Breast epithelium (tissue), 3 donors: ENCODE results near the gene BRD9.

Experiments
- POLR2A ChIP-seq: fragments of 450-650 bp; IDR thresholded peaks from one replicate; pipeline ENCODE4 v1.6.1; 2016; ENCODE audit warnings: antibody characterized with exemption, mild to moderate bottlenecking, moderate library complexity
- POLR2AphosphoS5 ChIP-seq, 3 donors: sonication (generic); formaldehyde crosslinking; IDR thresholded peaks; one replicate each; pipeline ENCODE4 v1.6.1; 2017; ENCODE audit warnings: antibody characterized with exemption in 3 of 3
- TF ChIP-seq, protein P1 (sequence below), 3 donors: fragments of 450-650 bp; IDR thresholded peaks; one replicate each; pipeline ENCODE4 v1.5.1; 2016 to 2017; ENCODE audit warnings: antibody characterized with exemption in 3 of 3, mild to moderate bottlenecking in 3 of 3, moderate library complexity in 3 of 3

DNA sequence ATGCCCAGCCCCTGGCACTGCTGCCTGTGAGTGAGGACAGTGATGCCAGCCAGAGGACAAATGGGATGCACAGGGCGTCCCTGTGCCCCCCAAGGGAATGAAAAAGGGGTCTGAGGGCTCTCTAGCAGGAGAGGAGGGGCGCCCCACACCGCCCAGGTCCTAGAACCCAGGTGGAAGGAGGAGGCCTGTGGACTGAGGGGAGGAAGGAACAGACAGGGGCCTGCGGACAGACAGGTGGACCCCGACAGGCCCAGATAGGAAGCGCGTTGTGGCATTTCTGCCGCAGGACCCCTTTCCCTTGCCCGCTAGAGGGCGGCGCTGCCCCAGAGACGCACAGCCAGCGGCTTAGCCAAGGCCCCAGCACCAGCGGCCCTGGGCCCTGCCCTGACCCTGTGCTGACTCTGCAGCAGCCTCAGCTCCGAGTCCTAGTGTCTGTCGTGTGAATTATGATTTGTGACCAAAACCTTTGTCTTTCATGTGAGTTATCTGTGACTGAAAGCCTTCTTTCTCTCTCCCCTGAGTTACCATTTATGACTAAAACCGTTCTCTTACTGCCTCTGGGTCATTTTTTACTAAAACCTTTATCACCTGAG, 30.8 kb upstream of the BRD9 start:
- TF ChIP-seq POLR2AphosphoS5 (IDR thresholded peaks at IDR 0.05) (peak in 1 of 3 donors; percentile 40), POLR2A (no peak)
- TF ChIP-seq, protein P1, sequence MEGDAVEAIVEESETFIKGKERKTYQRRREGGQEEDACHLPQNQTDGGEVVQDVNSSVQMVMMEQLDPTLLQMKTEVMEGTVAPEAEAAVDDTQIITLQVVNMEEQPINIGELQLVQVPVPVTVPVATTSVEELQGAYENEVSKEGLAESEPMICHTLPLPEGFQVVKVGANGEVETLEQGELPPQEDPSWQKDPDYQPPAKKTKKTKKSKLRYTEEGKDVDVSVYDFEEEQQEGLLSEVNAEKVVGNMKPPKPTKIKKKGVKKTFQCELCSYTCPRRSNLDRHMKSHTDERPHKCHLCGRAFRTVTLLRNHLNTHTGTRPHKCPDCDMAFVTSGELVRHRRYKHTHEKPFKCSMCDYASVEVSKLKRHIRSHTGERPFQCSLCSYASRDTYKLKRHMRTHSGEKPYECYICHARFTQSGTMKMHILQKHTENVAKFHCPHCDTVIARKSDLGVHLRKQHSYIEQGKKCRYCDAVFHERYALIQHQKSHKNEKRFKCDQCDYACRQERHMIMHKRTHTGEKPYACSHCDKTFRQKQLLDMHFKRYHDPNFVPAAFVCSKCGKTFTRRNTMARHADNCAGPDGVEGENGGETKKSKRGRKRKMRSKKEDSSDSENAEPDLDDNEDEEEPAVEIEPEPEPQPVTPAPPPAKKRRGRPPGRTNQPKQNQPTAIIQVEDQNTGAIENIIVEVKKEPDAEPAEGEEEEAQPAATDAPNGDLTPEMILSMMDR (IDR thresholded peaks at IDR 0.05), result peak; percentile 57 to 85 (median 82)
